NCI-H526 (cell line): ENCODE measurements around the gene PRM1.
"Not testable (repeated sequence)": the region's sequence is repeated elsewhere in the genome, so short reads cannot be mapped to it uniquely, and the experiment has no call there.

Experiments
- DNase-seq, 2 experiments: peaks; one replicate each; lab custom pipeline; 2025; lab: John Stamatoyannopoulos, UW

The PRM1 gene

GRCh38 chr16:11314309-11314894 is 33.3 kb upstream of the PRM1 start:
- DNase-seq: no peak

- DNase-seq: no peak
Observed at GRCh38 chr16:11313493-11314308, 32.6 kb upstream of the PRM1 start.

- DNase-seq: peak; percentile 12 to 26
Observed at GRCh38 chr16:11312718-11313492, 31.8 kb upstream of the PRM1 start.

GRCh38 chr16:11310997-11311561 is 29.9 kb upstream of the PRM1 start:
- DNase-seq: no peak

- no peak for DNase-seq
Observed at GRCh38 chr16:11310634-11310977, 29.5 kb upstream of the PRM1 start.

GRCh38 chr16:11309895-11310633 is 28.9 kb upstream of the PRM1 start:
- peak in 1 of 2 experiments; percentile 17 for DNase-seq

GRCh38 chr16:11308493-11309283 is 27.6 kb upstream of the PRM1 start:
- peak in 1 of 2 experiments; percentile 19 for DNase-seq

- DNase-seq: no peak
Observed at GRCh38 chr16:11307639-11308492, 26.7 kb upstream of the PRM1 start.

GRCh38 chr16:11306997-11307638 is 26.0 kb upstream of the PRM1 start:
- DNase-seq: no peak

- DNase-seq: no peak
Observed at GRCh38 chr16:11306381-11306780, 25.3 kb upstream of the PRM1 start.

- peak; percentile 37 to 45 for DNase-seq
Observed at GRCh38 chr16:11303405-11304138, 22.4 kb upstream of the PRM1 start.

- DNase-seq: no peak
Observed at GRCh38 chr16:11302977-11303376, 21.8 kb upstream of the PRM1 start.

GRCh38 chr16:11301645-11302501 is 20.7 kb upstream of the PRM1 start:
- no peak for DNase-seq

GRCh38 chr16:11300560-11300892 is 19.4 kb upstream of the PRM1 start:
- no peak for DNase-seq

- DNase-seq: no peak
Observed at GRCh38 chr16:11299865-11300559, 18.9 kb upstream of the PRM1 start.

- not testable (repeated sequence) for DNase-seq
Observed at GRCh38 chr16:11298950-11299547, 17.9 kb upstream of the PRM1 start.
